ENCODE data around the gene NFATC4.

DNA sequence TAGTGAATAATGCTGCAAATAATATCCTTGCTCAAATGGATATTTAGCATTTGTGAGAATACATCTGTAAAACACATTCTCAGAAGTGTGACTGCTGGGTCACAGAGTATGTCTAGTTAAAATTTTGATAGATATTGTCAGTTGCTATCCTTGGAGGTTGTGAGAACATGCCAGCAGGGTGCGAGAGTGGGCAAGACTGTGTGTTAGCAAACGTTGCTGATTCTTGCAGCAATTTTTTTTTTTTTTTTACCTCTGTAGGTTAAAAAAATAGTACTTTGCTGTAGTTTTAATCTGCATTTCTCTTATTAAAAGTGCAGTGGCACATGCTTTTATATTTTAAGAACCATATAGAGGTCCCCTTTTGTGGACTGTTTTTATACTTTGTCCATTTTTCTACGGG is 26.3 kb downstream of the NFATC4 start:
- TF ChIP-seq, protein P1, sequence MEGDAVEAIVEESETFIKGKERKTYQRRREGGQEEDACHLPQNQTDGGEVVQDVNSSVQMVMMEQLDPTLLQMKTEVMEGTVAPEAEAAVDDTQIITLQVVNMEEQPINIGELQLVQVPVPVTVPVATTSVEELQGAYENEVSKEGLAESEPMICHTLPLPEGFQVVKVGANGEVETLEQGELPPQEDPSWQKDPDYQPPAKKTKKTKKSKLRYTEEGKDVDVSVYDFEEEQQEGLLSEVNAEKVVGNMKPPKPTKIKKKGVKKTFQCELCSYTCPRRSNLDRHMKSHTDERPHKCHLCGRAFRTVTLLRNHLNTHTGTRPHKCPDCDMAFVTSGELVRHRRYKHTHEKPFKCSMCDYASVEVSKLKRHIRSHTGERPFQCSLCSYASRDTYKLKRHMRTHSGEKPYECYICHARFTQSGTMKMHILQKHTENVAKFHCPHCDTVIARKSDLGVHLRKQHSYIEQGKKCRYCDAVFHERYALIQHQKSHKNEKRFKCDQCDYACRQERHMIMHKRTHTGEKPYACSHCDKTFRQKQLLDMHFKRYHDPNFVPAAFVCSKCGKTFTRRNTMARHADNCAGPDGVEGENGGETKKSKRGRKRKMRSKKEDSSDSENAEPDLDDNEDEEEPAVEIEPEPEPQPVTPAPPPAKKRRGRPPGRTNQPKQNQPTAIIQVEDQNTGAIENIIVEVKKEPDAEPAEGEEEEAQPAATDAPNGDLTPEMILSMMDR (IDR thresholded peaks at IDR 0.05) = no peak
- no peak for TF ChIP-seq ZNF416 (CRISPR knock-in tag; IDR thresholded peaks at IDR 0.05)
- TF ChIP-seq, protein P2, sequence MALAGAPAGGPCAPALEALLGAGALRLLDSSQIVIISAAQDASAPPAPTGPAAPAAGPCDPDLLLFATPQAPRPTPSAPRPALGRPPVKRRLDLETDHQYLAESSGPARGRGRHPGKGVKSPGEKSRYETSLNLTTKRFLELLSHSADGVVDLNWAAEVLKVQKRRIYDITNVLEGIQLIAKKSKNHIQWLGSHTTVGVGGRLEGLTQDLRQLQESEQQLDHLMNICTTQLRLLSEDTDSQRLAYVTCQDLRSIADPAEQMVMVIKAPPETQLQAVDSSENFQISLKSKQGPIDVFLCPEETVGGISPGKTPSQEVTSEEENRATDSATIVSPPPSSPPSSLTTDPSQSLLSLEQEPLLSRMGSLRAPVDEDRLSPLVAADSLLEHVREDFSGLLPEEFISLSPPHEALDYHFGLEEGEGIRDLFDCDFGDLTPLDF (CRISPR knock-in tag; IDR thresholded peaks at IDR 0.05) = no peak
- TF ChIP-seq, protein P3, sequence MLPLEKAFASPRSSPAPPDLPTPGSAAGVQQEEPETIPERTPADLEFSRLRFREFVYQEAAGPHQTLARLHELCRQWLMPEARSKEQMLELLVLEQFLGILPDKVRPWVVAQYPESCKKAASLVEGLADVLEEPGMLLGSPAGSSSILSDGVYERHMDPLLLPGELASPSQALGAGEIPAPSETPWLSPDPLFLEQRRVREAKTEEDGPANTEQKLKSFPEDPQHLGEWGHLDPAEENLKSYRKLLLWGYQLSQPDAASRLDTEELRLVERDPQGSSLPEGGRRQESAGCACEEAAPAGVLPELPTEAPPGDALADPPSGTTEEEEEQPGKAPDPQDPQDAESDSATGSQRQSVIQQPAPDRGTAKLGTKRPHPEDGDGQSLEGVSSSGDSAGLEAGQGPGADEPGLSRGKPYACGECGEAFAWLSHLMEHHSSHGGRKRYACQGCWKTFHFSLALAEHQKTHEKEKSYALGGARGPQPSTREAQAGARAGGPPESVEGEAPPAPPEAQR (CRISPR knock-in tag; IDR thresholded peaks at IDR 0.05) = no peak
- TF ChIP-seq RELA (CRISPR knock-in tag; IDR thresholded peaks at IDR 0.05; ENCODE audit: borderline replicate concordance) = no peak
- no peak for TF ChIP-seq SMAD3 (CRISPR knock-in tag; IDR thresholded peaks at IDR 0.05; ENCODE audit: borderline replicate concordance)
- TF ChIP-seq, protein P4, sequence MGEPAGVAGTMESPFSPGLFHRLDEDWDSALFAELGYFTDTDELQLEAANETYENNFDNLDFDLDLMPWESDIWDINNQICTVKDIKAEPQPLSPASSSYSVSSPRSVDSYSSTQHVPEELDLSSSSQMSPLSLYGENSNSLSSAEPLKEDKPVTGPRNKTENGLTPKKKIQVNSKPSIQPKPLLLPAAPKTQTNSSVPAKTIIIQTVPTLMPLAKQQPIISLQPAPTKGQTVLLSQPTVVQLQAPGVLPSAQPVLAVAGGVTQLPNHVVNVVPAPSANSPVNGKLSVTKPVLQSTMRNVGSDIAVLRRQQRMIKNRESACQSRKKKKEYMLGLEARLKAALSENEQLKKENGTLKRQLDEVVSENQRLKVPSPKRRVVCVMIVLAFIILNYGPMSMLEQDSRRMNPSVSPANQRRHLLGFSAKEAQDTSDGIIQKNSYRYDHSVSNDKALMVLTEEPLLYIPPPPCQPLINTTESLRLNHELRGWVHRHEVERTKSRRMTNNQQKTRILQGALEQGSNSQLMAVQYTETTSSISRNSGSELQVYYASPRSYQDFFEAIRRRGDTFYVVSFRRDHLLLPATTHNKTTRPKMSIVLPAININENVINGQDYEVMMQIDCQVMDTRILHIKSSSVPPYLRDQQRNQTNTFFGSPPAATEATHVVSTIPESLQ (CRISPR knock-in tag; IDR thresholded peaks at IDR 0.05) = no peak
- TF ChIP-seq ATF1 (CRISPR knock-in tag; IDR thresholded peaks at IDR 0.05) = no peak
- TF ChIP-seq, protein P5, sequence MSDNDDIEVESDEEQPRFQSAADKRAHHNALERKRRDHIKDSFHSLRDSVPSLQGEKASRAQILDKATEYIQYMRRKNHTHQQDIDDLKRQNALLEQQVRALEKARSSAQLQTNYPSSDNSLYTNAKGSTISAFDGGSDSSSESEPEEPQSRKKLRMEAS (CRISPR knock-in tag; IDR thresholded peaks at IDR 0.05) = no peak
- TF ChIP-seq ZNF138 (CRISPR knock-in tag; conservative IDR thresholded peaks at IDR 0.05) = no peak
- TF ChIP-seq, protein P6, sequence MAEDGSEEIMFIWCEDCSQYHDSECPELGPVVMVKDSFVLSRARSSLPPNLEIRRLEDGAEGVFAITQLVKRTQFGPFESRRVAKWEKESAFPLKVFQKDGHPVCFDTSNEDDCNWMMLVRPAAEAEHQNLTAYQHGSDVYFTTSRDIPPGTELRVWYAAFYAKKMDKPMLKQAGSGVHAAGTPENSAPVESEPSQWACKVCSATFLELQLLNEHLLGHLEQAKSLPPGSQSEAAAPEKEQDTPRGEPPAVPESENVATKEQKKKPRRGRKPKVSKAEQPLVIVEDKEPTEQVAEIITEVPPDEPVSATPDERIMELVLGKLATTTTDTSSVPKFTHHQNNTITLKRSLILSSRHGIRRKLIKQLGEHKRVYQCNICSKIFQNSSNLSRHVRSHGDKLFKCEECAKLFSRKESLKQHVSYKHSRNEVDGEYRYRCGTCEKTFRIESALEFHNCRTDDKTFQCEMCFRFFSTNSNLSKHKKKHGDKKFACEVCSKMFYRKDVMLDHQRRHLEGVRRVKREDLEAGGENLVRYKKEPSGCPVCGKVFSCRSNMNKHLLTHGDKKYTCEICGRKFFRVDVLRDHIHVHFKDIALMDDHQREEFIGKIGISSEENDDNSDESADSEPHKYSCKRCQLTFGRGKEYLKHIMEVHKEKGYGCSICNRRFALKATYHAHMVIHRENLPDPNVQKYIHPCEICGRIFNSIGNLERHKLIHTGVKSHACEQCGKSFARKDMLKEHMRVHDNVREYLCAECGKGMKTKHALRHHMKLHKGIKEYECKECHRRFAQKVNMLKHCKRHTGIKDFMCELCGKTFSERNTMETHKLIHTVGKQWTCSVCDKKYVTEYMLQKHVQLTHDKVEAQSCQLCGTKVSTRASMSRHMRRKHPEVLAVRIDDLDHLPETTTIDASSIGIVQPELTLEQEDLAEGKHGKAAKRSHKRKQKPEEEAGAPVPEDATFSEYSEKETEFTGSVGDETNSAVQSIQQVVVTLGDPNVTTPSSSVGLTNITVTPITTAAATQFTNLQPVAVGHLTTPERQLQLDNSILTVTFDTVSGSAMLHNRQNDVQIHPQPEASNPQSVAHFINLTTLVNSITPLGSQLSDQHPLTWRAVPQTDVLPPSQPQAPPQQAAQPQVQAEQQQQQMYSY (CRISPR knock-in tag; IDR thresholded peaks at IDR 0.05) = no peak
- no peak for TF ChIP-seq ZNF232 (CRISPR knock-in tag; IDR thresholded peaks at IDR 0.05)
